HepG2 (cell line): ENCODE data around the gene PCDH12. TPM values are rescaled to one million over a fixed set of nuclear protein-coding genes. Genes with fewer than 3 reads are reported as not detected.

ENCODE experiments used
- GZF1 ChIP-seq: sonication (generic); formaldehyde crosslinking; IDR thresholded peaks from 2 replicates; pipeline ENCODE4 v1.5.1; 2020; ENCODE audit warnings: mild to moderate bottlenecking, missing genetic modification reagents
- IRX3 ChIP-seq: sonication (generic); formaldehyde crosslinking; IDR thresholded peaks from 2 replicates; pipeline ENCODE4 v1.8.1; 2023; ENCODE audit warnings: mild to moderate bottlenecking, low read depth, missing genetic modification reagents, borderline replicate concordance
- KMT2A ChIP-seq: sonication (generic); formaldehyde crosslinking; IDR thresholded peaks from 2 replicates; pipeline ENCODE4 v1.4.0; 2020; ENCODE audit warnings: missing genetic modification reagents
- NFE2L1 ChIP-seq: sonication (generic); formaldehyde crosslinking; IDR thresholded peaks from 2 replicates; pipeline ENCODE4 v1.4.0; 2020; ENCODE audit warnings: missing genetic modification reagents, mild to moderate bottlenecking, borderline replicate concordance
- PHF21A ChIP-seq: sonication (generic); formaldehyde crosslinking; IDR thresholded peaks from 2 replicates; pipeline ENCODE4 v1.5.0; 2020; ENCODE audit warnings: mild to moderate bottlenecking, missing genetic modification reagents
- SETDB1 ChIP-seq: sonication (generic); formaldehyde crosslinking; IDR thresholded peaks from 2 replicates; pipeline ENCODE4 v1.5.1; 2020; ENCODE audit warnings: missing genetic modification reagents, mild to moderate bottlenecking, borderline replicate concordance
- TOPORS ChIP-seq: sonication (generic); formaldehyde crosslinking; IDR thresholded peaks from 2 replicates; pipeline ENCODE4 v1.8.0; 2023; ENCODE audit warnings: mild to moderate bottlenecking, missing genetic modification reagents
- ZBTB1 ChIP-seq: sonication (generic); formaldehyde crosslinking; IDR thresholded peaks from 2 replicates; pipeline ENCODE4 v1.4.0; 2020; ENCODE audit warnings: missing genetic modification reagents, borderline replicate concordance
- ZBTB25 ChIP-seq: IDR thresholded peaks from 2 replicates; pipeline ENCODE4 v1.6.1; 2018; ENCODE audit warnings: missing genetic modification reagents
- ZBTB39 ChIP-seq: sonication (generic); formaldehyde crosslinking; IDR thresholded peaks from 2 replicates; pipeline ENCODE4 v1.5.0; 2020; ENCODE audit warnings: missing genetic modification reagents
- ZBTB7A ChIP-seq: sonication (generic); formaldehyde crosslinking; IDR thresholded peaks from 2 replicates; pipeline ENCODE4 v1.8.0; 2022; ENCODE audit warnings: mild to moderate bottlenecking, missing genetic modification reagents
- ZFYVE20 ChIP-seq: sonication (generic); formaldehyde crosslinking; IDR thresholded peaks from 2 replicates; pipeline ENCODE4 v1.8.0; 2023; ENCODE audit warnings: low read depth, mild to moderate bottlenecking, moderate library complexity, missing genetic modification reagents, borderline replicate concordance
- ZNF17 ChIP-seq: sonication (generic); formaldehyde crosslinking; IDR thresholded peaks from 2 replicates; pipeline ENCODE4 v1.5.0; 2020; ENCODE audit warnings: mild to moderate bottlenecking, missing genetic modification reagents
- ZNF512B ChIP-seq: sonication (generic); formaldehyde crosslinking; IDR thresholded peaks from 2 replicates; pipeline ENCODE4 v1.5.1; 2020; ENCODE audit warnings: missing genetic modification reagents, mild to moderate bottlenecking, borderline replicate concordance
- ZNF550 ChIP-seq: sonication (generic); formaldehyde crosslinking; IDR thresholded peaks from 2 replicates; pipeline ENCODE4 v1.4.0; 2020; ENCODE audit warnings: mild to moderate bottlenecking, missing genetic modification reagents, borderline replicate concordance
- polyA plus RNA-seq, 8 experiments: library from polyadenylated mRNA; depleted of rRNA in 3 of 8; stranded (reverse) in 7 of 8; unstranded in 1 of 8; fragments of >200 nt; fragmentation: Illumina TruSeq in 4 of 8; extraction: Trizol in 4 of 8; gene quantifications; 2 replicates each; pipeline versions ENCODE4 v1.2.1 to v1.2.3, GENCODE V29; 2011 to 2016; ENCODE audit warnings: low read depth in 4 of 8, missing spikeins in 1 of 8, mixed read lengths in 1 of 8; ENCODE audit not compliant: insufficient read depth in 1 of 8
- total RNA-seq, 5 experiments: library from RNA; depleted of rRNA; stranded (reverse); fragments of >200 nt; fragmentation: Illumina TruSeq; extraction: Trizol; gene quantifications; 2 replicates each; pipeline ENCODE4 v1.2.3, GENCODE V29; 2016; ENCODE audit warnings: low read depth in 1 of 5
- TF ChIP-seq, protein P1 (sequence below): sonication (generic); formaldehyde crosslinking; IDR thresholded peaks from 2 replicates; pipeline ENCODE4 v1.4.0; 2020; ENCODE audit warnings: missing genetic modification reagents, borderline replicate concordance
- TF ChIP-seq, protein P2 (sequence below): IDR thresholded peaks from 2 replicates; pipeline ENCODE4 v1.6.1; 2016; ENCODE audit warnings: missing compliant biosample characterization, missing genetic modification reagents, borderline replicate concordance

The PCDH12 gene
- total and polyA plus RNA-seq, 2 of the 13 experiments (the other 11 are each of a cell fraction or from before 2014, with no cell fraction given) = not detected

GRCh38 chr5:141923448-141924313 lies 34.3 kb downstream of the PCDH12 start, which contains the start of gene DELE1 (continued):
- TF ChIP-seq, protein P1, sequence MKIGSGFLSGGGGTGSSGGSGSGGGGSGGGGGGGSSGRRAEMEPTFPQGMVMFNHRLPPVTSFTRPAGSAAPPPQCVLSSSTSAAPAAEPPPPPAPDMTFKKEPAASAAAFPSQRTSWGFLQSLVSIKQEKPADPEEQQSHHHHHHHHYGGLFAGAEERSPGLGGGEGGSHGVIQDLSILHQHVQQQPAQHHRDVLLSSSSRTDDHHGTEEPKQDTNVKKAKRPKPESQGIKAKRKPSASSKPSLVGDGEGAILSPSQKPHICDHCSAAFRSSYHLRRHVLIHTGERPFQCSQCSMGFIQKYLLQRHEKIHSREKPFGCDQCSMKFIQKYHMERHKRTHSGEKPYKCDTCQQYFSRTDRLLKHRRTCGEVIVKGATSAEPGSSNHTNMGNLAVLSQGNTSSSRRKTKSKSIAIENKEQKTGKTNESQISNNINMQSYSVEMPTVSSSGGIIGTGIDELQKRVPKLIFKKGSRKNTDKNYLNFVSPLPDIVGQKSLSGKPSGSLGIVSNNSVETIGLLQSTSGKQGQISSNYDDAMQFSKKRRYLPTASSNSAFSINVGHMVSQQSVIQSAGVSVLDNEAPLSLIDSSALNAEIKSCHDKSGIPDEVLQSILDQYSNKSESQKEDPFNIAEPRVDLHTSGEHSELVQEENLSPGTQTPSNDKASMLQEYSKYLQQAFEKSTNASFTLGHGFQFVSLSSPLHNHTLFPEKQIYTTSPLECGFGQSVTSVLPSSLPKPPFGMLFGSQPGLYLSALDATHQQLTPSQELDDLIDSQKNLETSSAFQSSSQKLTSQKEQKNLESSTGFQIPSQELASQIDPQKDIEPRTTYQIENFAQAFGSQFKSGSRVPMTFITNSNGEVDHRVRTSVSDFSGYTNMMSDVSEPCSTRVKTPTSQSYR = peak; percentile 16; the same call in 1 of the 2 replicates
- TF ChIP-seq GZF1 (CRISPR knock-in tag) = peak; percentile 29; the same call in 1 of the 2 replicates
- no peak for TF ChIP-seq ZNF17 (CRISPR knock-in tag)
- TF ChIP-seq, protein P2, sequence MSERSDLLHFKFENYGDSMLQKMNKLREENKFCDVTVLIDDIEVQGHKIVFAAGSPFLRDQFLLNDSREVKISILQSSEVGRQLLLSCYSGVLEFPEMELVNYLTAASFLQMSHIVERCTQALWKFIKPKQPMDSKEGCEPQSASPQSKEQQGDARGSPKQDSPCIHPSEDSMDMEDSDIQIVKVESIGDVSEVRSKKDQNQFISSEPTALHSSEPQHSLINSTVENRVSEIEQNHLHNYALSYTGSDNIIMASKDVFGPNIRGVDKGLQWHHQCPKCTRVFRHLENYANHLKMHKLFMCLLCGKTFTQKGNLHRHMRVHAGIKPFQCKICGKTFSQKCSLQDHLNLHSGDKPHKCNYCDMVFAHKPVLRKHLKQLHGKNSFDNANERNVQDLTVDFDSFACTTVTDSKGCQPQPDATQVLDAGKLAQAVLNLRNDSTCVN = peak; percentile 19; the same call in 1 of the 2 replicates
- peak; percentile 21; the same call in 1 of the 2 replicates for TF ChIP-seq ZNF512B (CRISPR knock-in tag)
- peak; percentile 94; the same call in 1 of the 2 replicates for TF ChIP-seq TOPORS (CRISPR knock-in tag)
- TF ChIP-seq KMT2A = peak; percentile 78
- TF ChIP-seq PHF21A (CRISPR knock-in tag) = peak; percentile 98
- TF ChIP-seq ZBTB39 (CRISPR knock-in tag) = no peak
- 0 out of 2 replicates have a peak, but pooled peaks have one; percentile 36 for TF ChIP-seq IRX3 (CRISPR knock-in tag)
- 0 out of 2 replicates have a peak, but pooled peaks have one; percentile 29 for TF ChIP-seq SETDB1 (CRISPR knock-in tag)
- 0 out of 2 replicates have a peak, but pooled peaks have one; percentile 48 for TF ChIP-seq ZBTB7A (CRISPR knock-in tag)
- no peak for TF ChIP-seq ZBTB1
- TF ChIP-seq ZBTB25 (CRISPR knock-in tag) = no peak; the same call in 1 of the 2 replicates
- TF ChIP-seq ZNF550 (CRISPR knock-in tag) = no peak
- TF ChIP-seq NFE2L1 = no peak
- TF ChIP-seq ZFYVE20 (CRISPR knock-in tag) = no peak; the same call in 1 of the 2 replicates
